ENCODE data around the gene SYNPO2. TPM values are rescaled to one million over a fixed set of nuclear protein-coding genes. Genes with fewer than 3 reads are reported as not detected.
"Not testable (repeated sequence)": the region's sequence is repeated elsewhere in the genome, so short reads cannot be mapped to it uniquely, and the experiment has no call there.

SYNPO2 gene
- total RNA-seq, 4 donors from 2014 or later = 998 to 4,186 (median 1,764) TPM

DNA sequence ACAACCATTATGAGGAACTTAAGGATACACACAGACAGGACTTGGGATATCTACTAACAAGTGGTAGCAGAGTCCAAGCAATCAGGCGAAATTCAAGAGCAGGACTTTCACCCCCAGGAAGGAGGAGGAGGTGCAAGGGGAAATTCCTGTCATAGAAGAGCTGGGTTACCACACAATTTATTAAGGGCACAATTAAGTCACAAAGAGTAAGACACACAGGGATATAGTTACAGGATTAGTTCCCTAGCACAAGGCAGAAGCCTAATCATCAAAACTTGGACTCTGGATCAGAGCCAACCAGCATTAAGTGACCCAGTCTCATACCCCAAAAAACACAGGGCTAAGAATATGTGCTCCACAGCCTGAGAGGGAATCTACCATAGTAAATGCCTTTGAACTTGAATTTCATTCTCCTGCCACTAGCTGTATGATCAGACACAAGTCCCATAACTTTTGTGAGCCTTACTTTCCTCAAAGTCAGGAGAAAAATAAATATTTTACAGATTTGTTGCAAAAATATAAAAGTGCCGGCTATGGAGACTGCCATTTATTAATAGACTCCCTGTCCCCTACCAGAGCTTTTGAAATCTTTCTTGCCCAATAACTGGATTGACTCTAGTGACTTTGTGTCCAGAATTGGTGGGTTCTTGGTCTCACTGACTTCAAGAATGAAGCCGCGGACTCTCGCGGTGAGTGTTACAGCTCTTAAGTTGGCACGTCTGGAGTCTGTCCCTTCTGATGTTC lies 87.0 kb downstream of the SYNPO2 start:
- intact Hi-C loops (cut with DNase I; ENCODE audit: low total_unique reads) = no loop called here
- ATAC-seq = peak; percentile 80 to 90
- Histone ChIP-seq H3K4me1 (peaks cover 40 to 45% of the 10 kb centered on the region in 2 donors), H3K36me3 (no peaks in the 10 kb centered on the region), H3K4me3 (peak overlapping the region; percentile 4 to 43 (median 31)), H3K9me3 (no peaks in the 10 kb centered on the region), H3K27me3 (no peaks in the 10 kb centered on the region), H3K27ac (peak overlapping the region; percentile 87 to 99 (median 92))
- in situ Hi-C loops (cut with MboI; ENCODE audit: low sequenced_read_pairs in 4 of 4) = loop anchor here (10.0 to 25.0 kb wide), 3 partner anchors 162 to 231 kb away; partner anchors contain the start of gene MYOZ2 (in 1 of the 4)
- peak; percentile 15 to 51 for DNase-seq
- TF ChIP-seq, protein P1, sequence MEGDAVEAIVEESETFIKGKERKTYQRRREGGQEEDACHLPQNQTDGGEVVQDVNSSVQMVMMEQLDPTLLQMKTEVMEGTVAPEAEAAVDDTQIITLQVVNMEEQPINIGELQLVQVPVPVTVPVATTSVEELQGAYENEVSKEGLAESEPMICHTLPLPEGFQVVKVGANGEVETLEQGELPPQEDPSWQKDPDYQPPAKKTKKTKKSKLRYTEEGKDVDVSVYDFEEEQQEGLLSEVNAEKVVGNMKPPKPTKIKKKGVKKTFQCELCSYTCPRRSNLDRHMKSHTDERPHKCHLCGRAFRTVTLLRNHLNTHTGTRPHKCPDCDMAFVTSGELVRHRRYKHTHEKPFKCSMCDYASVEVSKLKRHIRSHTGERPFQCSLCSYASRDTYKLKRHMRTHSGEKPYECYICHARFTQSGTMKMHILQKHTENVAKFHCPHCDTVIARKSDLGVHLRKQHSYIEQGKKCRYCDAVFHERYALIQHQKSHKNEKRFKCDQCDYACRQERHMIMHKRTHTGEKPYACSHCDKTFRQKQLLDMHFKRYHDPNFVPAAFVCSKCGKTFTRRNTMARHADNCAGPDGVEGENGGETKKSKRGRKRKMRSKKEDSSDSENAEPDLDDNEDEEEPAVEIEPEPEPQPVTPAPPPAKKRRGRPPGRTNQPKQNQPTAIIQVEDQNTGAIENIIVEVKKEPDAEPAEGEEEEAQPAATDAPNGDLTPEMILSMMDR (IDR thresholded peaks at IDR 0.05 in 4 of 5, conservative IDR thresholded peaks at IDR 0.05 in 1 of 5) = no peak
- TF ChIP-seq POLR2A (IDR thresholded peaks at IDR 0.05) = no peak

DNA sequence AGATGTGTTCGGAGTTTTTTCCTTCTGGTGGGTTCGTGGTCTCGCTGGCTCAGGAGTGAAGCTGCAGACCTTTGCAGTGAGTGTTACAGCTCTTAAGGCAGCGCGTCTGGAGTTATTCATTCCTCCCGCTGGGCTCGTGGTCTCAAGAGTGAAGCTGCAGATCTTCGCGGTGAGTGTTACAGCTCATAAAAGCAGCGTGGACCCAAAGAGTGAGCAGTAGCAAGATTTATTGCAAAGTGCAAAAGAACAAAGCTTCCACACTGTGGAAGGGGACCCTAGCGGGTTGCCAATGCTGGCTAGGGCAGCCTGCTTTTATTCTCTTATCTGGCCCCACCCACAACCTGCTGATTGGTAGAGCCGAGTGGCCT lies 87.5 kb downstream of the SYNPO2 start:
- peaks cover 41 to 42% of the 10 kb centered on the region in 2 donors for H3K4me1 ChIP-seq
- H3K27me3 ChIP-seq; intact Hi-C loops (cut with DNase I; ENCODE audit: low total_unique reads); H3K9me3 ChIP-seq; ATAC-seq; H3K36me3 ChIP-seq: not testable (repeated sequence)
- DNase-seq = peak in 1 of 2 donors; percentile 51
- in situ Hi-C loops (cut with MboI; ENCODE audit: low sequenced_read_pairs in 4 of 4) = loop anchor here (10.0 to 25.0 kb wide), 3 partner anchors 161 to 231 kb away; partner anchors contain the start of gene MYOZ2 (in 1 of the 4)
- peak overlapping the region in 3 of 4 donors; percentile 23 to 43 (median 39) for H3K4me3 ChIP-seq
- peak overlapping the region; percentile 87 to 99 (median 92) for H3K27ac ChIP-seq
- TF ChIP-seq POLR2A (IDR thresholded peaks at IDR 0.05) = peak in 1 of 2 donors; percentile 57

DNA sequence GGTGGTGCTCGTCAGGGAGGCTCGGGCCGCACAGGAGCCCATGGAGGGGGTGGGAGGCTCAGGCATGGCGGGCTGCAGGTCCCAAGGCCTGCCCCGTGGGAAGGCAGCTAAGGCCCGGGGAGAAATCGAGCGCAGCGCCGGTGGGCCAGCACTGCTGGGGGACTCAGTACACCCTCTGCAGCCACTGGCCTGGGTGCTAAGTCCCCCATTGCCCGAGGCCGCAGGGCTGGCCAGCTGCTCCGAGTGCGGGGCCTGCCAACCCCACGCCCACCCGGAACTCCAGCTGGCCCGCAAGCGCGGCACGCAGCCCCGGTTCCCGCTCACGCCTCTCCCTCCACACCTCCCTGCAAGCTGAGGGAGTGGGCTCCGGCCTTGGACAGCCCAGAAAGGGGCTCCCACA lies 88.4 kb downstream of the SYNPO2 start:
- H3K36me3 ChIP-seq; DNase-seq; H3K27me3 ChIP-seq; H3K9me3 ChIP-seq; ATAC-seq; intact Hi-C loops (cut with DNase I; ENCODE audit: low total_unique reads): not testable (repeated sequence)
- Histone ChIP-seq H3K27ac (peak overlapping the region; percentile 42 to 99 (median 90)), H3K4me3 (peak overlapping the region in 2 of 4 donors; percentile 15 to 38), H3K4me1 (peaks cover 45 to 50% of the 10 kb centered on the region in 2 donors)
- in situ Hi-C loops (cut with MboI; ENCODE audit: low sequenced_read_pairs in 4 of 4) = loop anchor here (10.0 to 25.0 kb wide), 3 partner anchors 160 to 232 kb away; partner anchors contain the start of gene MYOZ2 (in 1 of the 4)

DNA sequence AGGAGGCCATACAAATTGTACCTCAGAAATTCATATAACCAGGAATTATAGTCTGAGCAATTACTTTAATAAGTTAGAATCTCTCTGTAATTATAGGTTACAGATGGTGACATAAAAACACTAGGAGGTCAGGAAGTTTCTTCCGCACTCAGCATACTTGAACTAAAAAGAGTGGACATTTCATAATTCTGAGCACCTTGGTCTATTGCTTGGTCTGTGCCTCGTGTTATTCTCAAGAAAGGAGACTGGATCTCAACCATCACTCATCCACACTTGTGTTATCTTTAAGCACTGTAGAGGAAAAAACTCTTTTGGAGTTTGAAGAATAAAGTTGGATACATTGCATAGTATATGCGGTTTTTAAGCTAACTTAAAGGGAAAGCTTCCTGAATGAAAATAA lies 91.1 kb downstream of the SYNPO2 start:
- peak overlapping the region; percentile 87 to 99 (median 91) for H3K27ac ChIP-seq
- H3K4me3 ChIP-seq = no peak overlapping the region
- ATAC-seq (no peak), DNase-seq (no peak)
- H3K9me3 ChIP-seq = no peaks in the 10 kb centered on the region
- no peaks in the 10 kb centered on the region for H3K27me3 ChIP-seq
- peaks cover 56 to 68% of the 10 kb centered on the region in 2 donors for H3K4me1 ChIP-seq
- intact Hi-C loops (cut with DNase I; ENCODE audit: low total_unique reads) (loop anchor here (2.0 to 10.0 kb wide), 5 partner anchors 61 to 475 kb away; partner anchors contain the start of gene USP53), in situ Hi-C loops (cut with MboI; ENCODE audit: low sequenced_read_pairs in 4 of 4) (loop anchor here (5.0 to 25.0 kb wide), 8 partner anchors 158 to 313 kb away; partner anchors contain the start of genes USP53 (in 2 of the 4) and MYOZ2 (in 1 of the 4))
- TF ChIP-seq POLR2A (IDR thresholded peaks at IDR 0.05) = no peak
- TF ChIP-seq, protein P1 (IDR thresholded peaks at IDR 0.05 in 4 of 5, conservative IDR thresholded peaks at IDR 0.05 in 1 of 5) = no peak
- no peaks in the 10 kb centered on the region for H3K36me3 ChIP-seq

DNA sequence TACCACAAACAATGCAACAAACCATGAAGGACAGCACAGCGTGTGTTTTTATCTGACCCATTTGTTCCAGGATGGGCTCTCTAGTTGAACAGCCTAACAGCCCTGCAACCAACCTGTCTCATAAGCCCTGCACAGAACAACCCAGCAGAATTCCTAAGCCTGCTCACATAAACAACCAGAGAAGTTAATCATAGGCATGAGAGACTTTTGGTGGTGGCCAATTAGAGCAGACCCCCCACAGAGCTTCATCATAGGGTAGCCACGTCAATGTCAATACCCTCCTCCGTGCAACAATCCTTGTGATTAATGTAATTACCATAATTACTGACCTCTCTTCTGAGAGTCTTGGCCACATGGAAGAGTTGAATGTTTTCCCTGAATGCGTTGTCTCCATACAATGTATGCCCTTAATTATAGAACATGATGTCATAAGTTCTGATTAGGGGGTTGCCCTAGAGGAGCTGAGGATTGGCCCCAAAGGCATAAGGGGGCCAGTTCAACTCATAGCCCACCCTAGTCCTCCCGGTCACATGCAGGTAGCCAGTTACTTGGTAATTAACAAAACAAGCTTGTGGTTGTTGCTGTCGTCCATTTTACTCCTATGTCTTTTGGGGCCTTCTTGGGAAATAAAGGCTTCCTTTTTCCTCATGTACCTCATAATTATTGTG lies 92.7 kb downstream of the SYNPO2 start:
- intact Hi-C loops (cut with DNase I; ENCODE audit: low total_unique reads) (loop anchor here (2.0 to 10.0 kb wide), 4 partner anchors 59 to 473 kb away; a partner anchor contains a TSS), in situ Hi-C loops (cut with MboI; ENCODE audit: low sequenced_read_pairs in 4 of 4) (loop anchor here (5.0 to 25.0 kb wide), 6 partner anchors 156 to 311 kb away; partner anchors contain the start of genes USP53 (in 2 of the 4) and MYOZ2 (in 1 of the 4))
- Histone ChIP-seq H3K4me1 (peaks cover 59 to 69% of the 10 kb centered on the region in 2 donors), H3K36me3 (no peaks in the 10 kb centered on the region), H3K9me3 (no peaks in the 10 kb centered on the region), H3K27ac (peak overlapping the region; percentile 87 to 99 (median 91)), H3K4me3 (peak overlapping the region in 3 of 4 donors; percentile 1 to 37 (median 15)), H3K27me3 (no peaks in the 10 kb centered on the region)
- ATAC-seq (no peak), DNase-seq (no peak)
- TF ChIP-seq POLR2A (IDR thresholded peaks at IDR 0.05) = peak in 1 of 2 donors; percentile 28
- TF ChIP-seq, protein P1 (IDR thresholded peaks at IDR 0.05 in 4 of 5, conservative IDR thresholded peaks at IDR 0.05 in 1 of 5) = no peak

All from gastrocnemius medialis (tissue), 4 donors.